IPS-NIHi11 (cell line): ENCODE measurements around the gene IL6R.
A peak's percentile ranks its signal among the peaks of the same experiment; 100 is the strongest.
"Not testable (repeated sequence)": the region's sequence is repeated elsewhere in the genome, so short reads cannot be mapped to it uniquely, and the experiment has no call there.

ENCODE experiments used
- DNase-seq: peaks from one replicate; pipeline ENCODE4 v3.0.0; 2012; ENCODE audit warnings: mixed read lengths, low spot score

Gene IL6R

DNA sequence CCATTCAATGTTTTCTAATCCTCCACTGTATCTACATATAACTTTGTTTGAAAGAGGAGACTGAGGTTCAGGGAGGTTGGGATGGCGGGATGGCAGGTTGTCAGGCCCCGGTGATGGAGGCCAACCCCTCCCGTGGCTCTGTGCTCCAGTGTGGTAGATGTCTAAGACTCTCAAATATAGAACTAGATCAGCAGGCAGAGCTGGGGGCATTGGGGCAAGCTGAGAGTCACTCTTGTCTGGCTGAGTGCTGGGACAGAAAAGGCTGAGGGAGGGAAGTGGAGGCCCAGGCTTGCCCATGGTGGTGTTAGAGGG, 1.7 kb downstream of the IL6R start:
- no peak for DNase-seq

DNA sequence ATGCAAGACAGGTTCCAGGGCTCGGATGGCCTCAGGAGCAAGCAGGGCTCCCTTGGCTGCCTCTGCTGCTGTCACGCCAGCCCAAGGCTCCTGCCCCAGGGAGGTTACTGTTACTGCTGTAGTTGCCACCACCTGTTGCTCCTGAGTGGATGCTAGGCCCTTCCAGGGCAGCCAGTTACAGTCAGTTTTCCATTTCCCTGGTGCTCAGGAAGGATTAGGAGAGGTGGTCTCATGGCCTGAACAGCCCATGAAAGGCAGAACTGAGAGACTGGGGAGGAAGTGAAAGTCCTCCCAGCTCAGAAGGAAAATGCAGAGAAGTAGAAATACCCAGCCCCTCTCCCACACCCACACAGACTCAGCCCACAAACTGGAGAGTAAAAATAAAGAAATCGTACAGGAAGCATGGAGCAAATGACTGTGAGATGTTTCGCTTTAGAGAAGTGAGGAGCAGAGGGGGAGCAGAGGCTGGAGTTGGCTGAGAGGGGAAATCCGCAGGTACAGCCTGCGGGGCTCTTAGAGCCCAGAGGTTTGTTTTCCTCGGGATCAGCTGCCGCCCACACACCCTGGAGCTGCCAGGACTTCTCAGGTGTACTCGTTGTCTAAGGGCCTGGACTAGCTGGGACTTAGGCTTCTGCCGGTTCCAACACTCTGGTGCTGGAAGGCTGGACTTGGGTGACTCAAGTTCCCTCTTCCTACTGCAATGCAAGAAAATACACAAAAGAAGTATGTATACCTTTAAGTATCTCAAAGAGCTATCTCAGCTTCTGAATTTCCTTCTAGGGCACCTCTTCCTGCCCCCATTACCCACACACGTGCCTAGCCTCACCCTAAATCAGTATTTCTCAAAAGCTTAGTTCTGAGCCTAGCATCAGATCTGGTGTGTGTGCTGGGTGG, 2.3 kb downstream of the IL6R start:
- peak; percentile 2 for DNase-seq

DNA sequence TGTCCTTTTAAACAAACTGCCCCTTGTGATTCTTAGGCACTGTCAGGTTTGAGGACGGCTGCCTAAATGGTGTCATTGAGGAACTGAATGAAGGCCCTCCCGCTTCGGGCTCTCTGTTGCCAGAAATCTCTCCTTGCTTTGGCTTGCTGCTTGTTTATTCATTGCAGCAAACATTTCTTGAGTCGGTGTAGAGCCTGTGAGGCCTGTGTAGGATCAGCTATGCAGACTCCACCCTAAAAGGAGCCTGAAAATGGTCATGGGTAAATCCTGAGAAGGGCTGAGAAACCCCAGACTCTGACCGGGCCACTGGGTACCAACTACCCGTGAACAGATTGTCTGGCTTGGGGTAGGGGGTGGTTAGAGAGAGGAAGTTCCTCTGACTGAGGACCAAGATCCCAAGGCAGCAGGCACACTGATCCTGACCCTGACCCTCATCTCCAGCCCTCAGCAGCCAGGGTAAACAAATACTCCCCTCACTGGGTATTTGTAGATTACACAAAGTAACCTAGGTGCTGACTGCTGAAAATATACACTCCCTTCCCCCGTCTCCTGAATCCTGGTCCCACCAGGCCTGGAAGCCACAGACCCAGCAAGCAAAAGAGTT, 3.1 kb downstream of the IL6R start:
- DNase-seq, result no peak

DNA sequence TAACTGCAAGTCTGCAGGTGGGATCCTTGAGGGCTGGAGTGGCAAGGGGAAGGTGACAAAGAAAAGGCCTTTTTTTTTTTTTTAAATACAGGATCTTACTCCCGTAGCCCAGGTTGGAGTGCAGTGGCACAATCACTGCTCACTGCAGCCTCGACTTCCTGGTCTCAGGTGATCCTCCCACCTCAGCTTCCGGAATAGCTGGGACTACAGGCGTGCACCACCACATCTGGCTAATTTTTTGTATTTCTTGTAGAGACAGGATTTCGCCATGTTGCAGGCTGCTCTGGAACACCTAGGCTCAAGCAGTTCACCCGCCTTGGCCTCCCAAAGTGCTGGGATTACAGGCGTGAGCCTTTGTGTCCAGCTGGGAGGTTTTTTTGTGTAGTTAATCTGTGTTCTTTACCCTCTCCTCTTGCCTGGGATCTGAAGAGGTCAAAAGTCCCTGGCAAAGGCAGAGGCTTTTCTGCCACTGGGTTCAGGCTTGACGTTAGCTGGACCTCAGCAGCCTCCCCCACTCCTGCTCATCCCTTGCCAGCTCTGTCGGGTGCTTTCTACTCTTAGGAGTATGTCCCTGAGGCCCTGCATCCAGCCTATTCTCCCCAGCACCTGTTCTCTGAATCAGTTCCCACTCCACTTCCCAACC, 5.2 kb downstream of the IL6R start:
- DNase-seq, result peak; percentile 10

DNA sequence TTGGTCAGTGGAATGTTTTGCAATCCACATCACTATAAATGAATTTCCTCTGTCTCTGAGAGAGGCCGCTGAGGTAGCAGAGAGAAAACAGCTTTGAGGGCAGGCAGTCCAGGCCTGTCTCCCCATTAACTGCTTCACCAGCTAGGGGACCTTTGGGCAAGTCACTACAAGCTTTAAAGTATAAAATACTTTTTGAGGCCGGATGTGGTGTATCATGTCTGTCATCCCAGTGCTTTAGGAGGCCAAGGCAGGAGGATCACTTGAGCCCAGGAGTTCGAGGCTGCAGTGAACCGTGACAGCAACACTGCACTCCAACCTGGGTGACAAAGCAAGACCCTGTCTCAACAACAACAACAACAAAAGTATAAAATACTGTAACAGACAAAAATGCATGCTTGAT, 6.4 kb downstream of the IL6R start:
- DNase-seq, result no peak

DNA sequence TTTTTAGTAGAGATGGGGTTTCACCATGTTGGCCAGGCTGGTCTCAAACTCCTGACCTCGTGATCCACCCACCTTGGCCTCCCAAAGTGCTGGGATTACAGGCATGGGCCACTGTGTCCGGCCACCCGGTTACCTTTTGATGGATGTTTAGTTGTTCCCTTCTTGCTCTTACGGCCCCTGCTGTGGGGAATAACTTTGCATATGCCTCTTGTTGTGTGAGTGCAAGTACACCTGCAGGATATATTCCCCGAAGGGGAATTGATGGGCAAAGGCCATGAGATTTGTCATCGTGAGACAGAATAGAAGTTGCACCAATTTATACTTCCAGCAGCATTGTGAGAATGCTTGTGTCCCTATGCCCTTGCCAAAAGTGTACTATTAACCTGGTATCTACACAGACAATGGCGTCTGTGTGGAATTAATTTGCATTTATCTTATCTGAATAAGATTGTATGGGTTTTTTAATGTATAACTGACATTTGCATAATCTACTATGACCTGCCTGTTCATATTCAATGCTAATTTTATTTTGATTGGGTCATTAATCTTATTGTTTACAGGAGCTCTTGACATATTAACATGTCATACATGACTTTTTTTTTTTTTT, 8.1 kb downstream of the IL6R start:
- DNase-seq, result peak; percentile 2

DNA sequence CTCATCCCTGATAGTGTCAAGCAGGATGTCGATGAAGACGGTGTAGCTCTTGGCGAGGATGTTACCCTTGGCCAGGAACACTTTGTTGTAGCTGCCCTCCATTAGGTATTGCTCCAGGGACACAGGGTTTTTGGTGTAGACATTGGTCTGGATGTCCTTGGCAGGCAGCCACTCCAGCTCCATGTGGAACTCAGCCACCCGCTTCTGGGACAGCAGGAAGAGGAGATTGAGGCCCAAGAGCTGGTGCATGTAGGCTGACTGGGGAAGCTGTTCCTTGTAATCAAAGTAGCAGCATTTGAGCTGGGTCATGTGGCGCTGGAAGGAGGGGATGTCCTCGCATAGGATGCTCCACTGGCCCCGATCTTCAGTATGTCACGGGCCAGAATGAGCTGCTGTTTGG, 9.5 kb downstream of the IL6R start:
- peak; percentile 2 for DNase-seq

DNA sequence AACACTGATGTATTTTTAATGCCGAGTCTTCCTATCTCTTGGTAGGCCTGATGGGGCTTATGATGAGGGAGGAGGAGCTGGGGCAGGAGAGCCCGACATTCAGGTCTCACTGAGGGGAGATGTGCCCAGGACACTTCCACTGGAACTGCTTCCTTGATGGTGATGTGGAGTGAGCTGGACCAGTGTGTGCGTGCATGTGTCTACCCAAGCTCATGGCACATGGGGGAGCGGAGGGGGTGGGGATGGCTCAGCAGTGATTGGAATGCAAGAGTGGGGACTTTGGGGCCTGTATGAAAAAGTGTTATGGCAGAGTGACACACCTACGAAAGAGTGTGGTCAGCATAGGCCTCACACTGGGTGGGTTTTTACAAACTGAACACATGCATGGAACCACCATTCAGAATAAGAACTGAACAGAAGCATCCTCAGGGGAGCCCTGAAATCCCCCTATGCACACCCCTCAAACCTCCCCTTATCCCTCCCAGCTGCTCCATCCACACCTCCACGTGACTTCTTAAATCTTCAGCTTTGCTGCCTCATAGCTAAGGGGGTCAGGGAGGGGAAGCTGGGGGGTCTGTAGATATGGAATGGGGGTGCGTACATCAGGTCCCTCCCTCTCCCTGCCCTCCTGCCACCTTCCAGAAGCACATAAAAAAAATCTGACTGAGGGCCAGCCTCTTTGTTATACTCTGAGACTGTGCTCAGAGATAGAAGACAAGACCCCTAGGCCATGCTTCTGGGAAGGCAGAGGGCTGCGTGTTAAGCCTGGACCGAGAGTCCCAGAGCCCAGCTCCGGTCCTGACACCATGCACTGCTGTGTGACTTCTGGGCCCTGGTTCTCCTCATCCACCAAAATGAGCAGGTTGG, 11.6 kb downstream of the IL6R start:
- DNase-seq, result peak; percentile 1

DNA sequence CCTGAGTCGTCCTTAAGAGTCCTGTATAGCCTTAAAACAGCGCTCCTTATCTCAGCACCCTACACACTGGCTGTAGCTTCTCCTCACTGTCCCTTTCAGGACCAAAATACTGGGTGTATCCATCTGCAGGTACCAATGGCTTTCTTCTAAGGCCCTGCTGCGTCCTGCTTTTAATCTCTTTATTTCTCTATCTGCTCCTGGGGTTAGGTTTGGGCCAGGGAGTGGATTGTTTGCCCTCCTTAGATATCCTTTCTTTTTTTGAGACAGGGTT, 12.1 kb downstream of the IL6R start:
- DNase-seq, result peak; percentile 2

DNA sequence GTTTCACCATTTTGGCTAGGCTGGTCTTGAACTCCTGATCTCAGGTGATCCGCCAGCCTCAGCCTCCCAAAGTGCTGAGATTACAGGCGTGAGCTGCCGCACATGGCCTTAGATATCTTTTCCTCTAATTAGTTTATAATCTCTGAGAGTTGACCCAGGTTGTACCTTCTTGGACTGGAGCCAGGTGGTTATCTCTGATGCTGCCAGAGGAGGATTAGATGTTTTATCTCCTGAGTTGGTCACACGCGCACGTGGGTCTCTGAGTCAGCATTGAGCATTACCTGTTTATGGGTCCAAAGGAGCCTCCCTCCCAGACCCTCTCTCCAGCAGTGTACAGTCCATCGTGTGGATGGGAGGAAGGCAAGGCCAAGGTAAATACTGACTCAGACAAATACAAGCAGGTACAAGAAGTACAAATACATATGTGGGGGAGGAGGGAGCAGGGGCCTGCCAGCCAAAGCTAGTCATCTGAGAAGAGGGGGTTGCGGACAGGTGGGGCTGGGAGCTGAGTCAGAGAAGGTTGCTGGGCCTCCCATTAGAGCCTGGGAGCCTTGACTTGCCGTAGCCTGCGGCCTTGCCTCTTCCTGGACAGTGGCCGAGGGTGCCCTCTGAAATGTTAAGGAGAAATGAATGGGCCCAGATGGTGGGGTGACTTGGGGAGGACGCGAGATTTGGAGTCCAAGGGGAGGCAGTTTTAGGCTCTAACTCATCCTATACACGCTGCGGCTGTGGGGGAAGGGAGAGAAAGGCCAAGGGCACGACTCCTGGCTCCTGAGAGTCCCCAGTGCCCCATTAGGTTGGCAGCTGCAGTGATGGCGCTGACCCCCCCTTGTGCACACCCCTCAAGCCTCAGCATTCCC, 13.1 kb downstream of the IL6R start:
- DNase-seq, result no peak

DNA sequence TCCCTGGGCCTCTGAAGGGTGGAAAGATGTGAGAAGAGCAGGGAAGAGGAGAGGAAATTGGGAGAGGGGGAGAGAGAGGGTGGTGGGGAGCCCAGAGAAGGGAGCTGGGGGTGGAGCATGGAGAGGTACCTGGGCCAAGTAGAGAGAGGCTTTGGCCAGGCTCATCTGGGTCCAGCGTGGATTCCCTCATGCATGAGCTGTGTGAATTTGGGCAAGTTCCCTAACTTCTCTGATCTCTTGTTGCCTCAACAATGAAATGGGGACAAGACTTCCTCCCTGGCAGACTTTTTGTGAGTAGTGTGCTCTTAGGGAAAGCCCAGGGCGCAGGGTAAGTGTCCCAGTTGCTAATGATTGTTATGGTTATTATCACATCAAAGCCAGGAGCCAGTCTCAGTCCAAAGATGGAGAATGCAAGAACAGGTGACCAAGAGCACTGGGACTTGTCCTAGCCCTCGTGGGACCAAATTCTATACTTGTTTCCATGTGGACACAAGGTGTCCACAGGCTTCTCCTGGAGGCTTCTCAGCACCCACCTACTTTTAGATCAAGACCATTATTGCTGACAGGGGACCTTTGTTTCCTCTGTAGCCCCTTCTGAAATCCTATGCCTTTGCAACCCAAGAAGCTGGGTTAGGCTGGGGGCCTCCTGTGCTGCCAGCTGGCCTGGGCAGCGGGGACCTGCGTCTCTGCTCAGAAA, 13.9 kb downstream of the IL6R start:
- no peak for DNase-seq

DNA sequence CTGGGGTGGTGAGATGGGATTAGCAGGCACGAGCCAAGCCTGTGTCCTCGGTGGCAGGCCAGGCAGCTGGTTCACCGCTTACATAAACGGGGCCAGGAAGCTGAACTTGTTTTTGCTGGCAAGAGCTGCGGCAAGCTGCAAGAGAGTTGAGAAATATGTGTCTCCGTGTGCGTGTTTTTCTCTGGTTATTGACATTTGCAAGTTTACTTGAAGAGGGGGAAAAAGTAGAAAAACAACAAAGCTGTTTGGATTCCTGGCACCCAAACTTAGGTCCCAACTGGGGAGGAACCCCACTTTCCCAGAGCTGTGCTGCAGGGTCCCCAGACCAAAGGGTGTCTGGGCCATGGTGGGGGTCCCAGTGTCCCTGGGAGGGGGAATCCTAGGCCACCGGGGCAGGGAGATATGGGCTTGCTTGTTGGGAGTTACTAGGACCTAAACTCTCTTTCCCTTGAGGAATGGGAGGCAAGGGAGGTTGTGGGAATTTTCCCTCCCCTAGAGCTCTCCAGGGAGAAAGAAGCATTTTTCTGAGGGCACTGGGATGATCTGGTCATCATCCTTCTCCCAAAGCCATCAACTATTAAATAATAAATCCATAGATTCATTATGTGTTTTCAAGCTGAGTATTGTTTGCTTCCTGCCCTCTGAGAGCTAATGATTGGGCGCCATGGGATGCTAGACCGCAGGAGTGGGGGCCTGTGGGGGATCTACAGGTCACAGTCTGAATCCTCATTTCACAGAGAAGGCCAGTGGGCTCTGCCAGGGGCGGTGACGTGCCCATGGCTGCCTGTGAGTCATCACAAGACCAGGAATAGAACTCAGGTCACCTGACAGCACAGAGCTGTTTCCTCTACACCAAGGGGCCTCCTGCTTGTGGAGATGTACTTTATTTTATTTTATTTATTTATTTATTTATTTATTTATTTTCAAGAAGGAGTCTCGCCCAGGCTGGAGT, 14.8 kb downstream of the IL6R start:
- no peak for DNase-seq

DNA sequence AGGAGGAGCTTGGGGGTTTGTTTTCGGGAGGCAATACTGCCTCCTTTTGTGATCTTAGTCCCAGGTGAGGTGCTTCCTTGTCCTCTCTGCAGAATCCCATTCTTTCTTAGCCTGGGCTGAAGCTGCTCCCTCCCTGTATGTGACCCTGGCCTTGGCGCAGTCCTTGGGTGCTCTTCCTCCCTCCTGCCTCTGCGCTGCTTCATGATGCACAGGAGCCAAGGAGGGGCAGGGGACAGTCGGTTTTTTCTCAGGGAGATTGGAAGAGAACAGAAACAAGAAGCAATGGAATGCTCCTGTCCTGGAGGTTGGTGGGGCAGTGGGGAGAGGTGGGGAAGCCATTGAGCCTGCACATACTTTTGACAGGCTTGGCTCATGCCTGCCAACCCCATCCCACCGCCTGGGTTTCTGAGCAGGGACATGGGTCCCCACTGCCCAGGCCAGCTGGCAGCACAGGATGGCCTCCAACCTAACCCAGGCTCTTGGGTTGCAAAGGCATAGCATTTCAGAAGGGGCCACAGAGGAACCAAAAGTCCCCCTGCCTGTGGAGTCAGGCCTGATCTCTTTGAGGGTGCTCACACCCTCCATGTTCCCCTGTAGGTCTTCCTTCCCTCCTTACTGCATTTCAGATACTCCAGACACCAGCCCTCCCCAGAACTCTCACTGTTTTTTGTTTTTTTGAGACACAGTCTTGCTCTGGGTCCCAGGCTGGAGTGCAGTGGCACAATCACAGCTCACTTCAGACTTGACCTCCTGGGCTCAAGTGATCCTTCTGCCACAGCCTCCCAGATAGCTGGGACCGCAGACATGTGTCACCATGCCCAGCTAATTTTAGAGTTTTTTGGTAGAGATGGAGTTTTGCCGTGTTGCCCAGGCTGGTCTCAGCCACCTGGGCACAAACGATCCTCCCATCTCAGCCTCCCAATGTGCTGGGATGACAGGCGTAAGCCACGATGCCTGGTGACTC, 16.1 kb downstream of the IL6R start:
- DNase-seq, result no peak

DNA sequence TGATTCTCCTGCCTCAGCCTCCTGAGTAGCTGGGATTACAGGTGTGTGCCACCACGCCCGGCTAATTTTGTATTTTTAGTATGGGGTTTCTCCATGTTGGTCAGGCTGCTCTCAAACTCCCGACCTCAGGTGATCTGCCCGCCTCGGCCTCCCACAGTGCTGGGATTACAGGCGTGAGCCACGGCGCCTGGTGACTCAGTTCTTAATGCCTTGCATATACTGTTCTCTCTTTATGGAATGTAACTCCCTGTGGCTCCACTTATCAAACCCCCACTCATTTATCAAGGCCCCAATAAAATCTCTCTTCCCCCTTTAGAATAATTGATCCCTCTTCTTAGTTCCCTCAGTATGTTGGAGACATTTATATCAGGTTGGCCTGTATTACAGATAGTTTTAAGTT, 16.9 kb downstream of the IL6R start:
- DNase-seq, result not testable (repeated sequence)

DNA sequence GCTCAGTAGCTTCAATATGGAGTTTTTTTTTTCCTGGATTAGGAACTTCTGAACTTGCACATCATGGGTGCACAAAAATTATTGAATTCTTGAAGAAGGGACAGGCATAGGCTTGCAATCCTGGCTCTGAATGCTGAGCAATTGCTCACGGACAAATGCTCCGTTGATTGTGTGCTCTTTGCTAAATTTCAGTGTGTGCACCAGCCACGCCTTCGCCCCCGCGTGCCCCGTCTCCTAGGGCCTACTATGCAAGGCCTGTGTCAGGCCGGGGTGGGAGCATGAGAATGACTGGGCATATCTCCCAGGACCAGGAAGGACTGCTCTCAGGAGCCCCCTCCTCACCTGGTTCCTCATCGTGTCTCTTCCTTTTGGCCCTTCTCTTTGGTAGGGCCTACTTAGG, 17.4 kb downstream of the IL6R start:
- DNase-seq, result no peak

DNA sequence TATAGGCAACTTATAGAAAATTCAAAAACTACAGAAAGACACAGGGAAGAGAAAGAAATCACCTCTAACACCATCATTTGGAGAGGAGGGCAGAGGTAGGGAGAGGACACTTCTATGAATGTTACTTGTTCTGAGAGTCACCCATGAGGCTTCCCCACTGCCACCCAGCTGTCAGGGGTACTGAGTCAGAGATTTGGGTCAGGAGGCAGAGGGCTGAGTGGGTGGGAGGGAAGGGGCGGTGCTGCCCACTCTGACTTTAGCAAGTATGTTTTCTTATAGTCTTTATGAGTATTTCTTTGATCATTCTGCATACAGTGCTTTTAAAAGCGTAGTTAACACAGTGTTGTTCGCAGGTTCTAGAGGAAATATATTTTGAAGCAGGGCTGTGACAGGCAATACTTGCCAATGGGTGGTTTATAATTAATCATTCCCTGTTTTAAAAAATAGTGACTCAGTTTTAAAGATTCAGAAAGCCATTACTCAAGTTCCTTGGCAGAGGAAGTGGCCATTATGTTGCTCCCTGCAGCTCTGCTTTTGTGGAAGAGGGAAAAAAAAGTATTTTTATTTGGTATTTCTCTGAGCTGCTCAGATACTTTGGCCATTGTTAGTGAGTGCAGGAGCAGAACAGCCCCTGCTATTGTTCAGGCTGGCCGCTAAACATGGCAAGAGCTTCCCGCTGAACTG, 18.3 kb downstream of the IL6R start:
- DNase-seq, result peak; percentile 48

DNA sequence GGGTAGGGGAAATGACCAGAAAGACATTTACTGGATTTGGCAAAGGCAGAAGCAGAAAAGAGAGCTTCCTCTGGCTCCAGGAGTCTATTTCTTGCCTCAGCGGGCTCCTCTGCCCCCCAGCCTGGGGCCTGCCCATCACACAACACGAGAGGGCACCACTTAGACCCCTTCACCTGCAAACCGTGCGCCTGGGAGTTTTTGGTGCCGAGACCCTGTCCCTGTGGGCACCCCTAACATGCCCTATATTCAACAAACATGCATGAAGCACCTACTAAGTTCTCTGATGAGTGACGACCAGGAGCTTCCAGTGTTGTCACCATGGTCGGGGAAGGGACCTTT, 18.8 kb downstream of the IL6R start:
- no peak for DNase-seq

DNA sequence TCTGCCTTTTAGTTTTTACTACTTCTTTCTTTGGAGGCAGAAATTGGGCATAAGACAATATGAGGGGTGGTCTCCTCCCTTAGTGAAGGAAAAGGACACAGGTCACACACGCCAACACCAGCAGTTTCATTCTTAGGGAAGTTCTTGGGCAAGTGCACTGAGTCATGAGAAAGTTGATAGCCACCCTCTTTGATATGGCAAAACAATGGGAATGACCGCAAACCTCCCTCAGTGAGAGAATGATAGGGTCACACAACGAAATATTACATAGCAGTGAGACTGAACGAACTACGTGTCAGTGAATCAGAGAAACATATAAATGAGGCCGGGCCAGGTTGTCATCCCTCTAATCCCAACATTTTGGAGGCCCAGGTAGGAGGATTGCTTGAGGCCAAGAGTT, 20.0 kb downstream of the IL6R start:
- no peak for DNase-seq
